Measurements from ENCODE around the gene DDX50. TPM values are rescaled to one million over a fixed set of nuclear protein-coding genes. Genes with fewer than 3 reads are reported as not detected.

The DDX50 gene
- total RNA-seq, 1 experiment from 2014 or later: 46.9 TPM

GRCh38 chr10:68871105-68871711 is 29.9 kb upstream of the DDX50 start:
- Histone ChIP-seq H3K9me3 (ENCODE audit: control insufficient read depth, insufficient read depth, low read depth, low read length) (no peaks in the 10 kb centered on the region), H3K27ac (ENCODE audit: low read length) (no peak overlapping the region), H3K27me3 (ENCODE audit: control insufficient read depth, insufficient read depth, low read length) (no peaks in the 10 kb centered on the region), H3K4me1 (ENCODE audit: control insufficient read depth, insufficient read depth, low read length) (peaks cover 2% of the 10 kb centered on the region; the same call in 1 of the 2 replicates), H3K4me3 (ENCODE audit: low read depth in 2 of 2, low read length in 2 of 2) (no peak overlapping the region), H3K36me3 (ENCODE audit: control insufficient read depth, insufficient read depth, low read length) (no peaks in the 10 kb centered on the region)
- intact Hi-C loops (cut with micrococcal nuclease; ENCODE audit: unreplicated experiment) (no loop called here), in situ Hi-C loops (cut with HindIII; ENCODE audit: low pct_unique_long_range_greater_than_20kb, low sequenced_read_pairs) (no loop called here)
- no peak for TF ChIP-seq CTCF (IDR thresholded peaks at IDR 0.05)
- no peak for TF ChIP-seq POLR2AphosphoS5 (IDR thresholded peaks at IDR 0.05; ENCODE audit: low read depth, low read length)
- TF ChIP-seq SIN3A (IDR thresholded peaks at IDR 0.05; ENCODE audit: borderline replicate concordance, insufficient read depth, low read depth, low read length): no peak
- no peak for TF ChIP-seq TCF7L2 (IDR thresholded peaks at IDR 0.05; ENCODE audit: low read depth, low read length)
- TF ChIP-seq REST (IDR thresholded peaks at IDR 0.05; ENCODE audit: insufficient read depth in 1 of 2, low read depth in 2 of 2, low read length in 1 of 2): no peak
- no peak for DNase-seq (ENCODE audit: low read depth, low spot score)
- no TSS peak for BruUV-seq (replicated peaks)
- CTCF ChIA-PET: no interaction called here
- POLR2A ChIA-PET: no interaction called here
- ATAC-seq: no peak

GRCh38 chr10:68871731-68872342 is 29.3 kb upstream of the DDX50 start:
- 0 out of 2 replicates have a peak, but pooled peaks have one; percentile 46 for ATAC-seq
- TF ChIP-seq POLR2AphosphoS5 (IDR thresholded peaks at IDR 0.05; ENCODE audit: low read depth, low read length) (no peak), SIN3A (IDR thresholded peaks at IDR 0.05; ENCODE audit: borderline replicate concordance, insufficient read depth, low read depth, low read length) (no peak), TCF7L2 (IDR thresholded peaks at IDR 0.05; ENCODE audit: low read depth, low read length) (no peak), REST (IDR thresholded peaks at IDR 0.05; ENCODE audit: insufficient read depth in 1 of 2, low read depth in 2 of 2, low read length in 1 of 2) (no peak), CTCF (IDR thresholded peaks at IDR 0.05) (no peak)
- H3K4me1 ChIP-seq (ENCODE audit: control insufficient read depth, insufficient read depth, low read length): peaks cover 2% of the 10 kb centered on the region; the same call in 1 of the 2 replicates
- H3K36me3 ChIP-seq (ENCODE audit: control insufficient read depth, insufficient read depth, low read length): no peaks in the 10 kb centered on the region
- in situ Hi-C loops (cut with HindIII; ENCODE audit: low pct_unique_long_range_greater_than_20kb, low sequenced_read_pairs): no loop called here
- intact Hi-C loops (cut with micrococcal nuclease; ENCODE audit: unreplicated experiment): no loop called here
- no peaks in the 10 kb centered on the region for H3K9me3 ChIP-seq (ENCODE audit: control insufficient read depth, insufficient read depth, low read depth, low read length)
- no peak overlapping the region for H3K27ac ChIP-seq (ENCODE audit: low read length)
- POLR2A ChIA-PET: no interaction called here
- no peak overlapping the region for H3K4me3 ChIP-seq (ENCODE audit: low read depth in 2 of 2, low read length in 2 of 2)
- BruUV-seq (replicated peaks): no TSS peak
- no peak for DNase-seq (ENCODE audit: low read depth, low spot score)
- CTCF ChIA-PET: no interaction called here
- H3K27me3 ChIP-seq (ENCODE audit: control insufficient read depth, insufficient read depth, low read length): no peaks in the 10 kb centered on the region
